Sigmoid colon (tissue), 7 donors: ENCODE data around the gene MB. TPM values are rescaled to one million over a fixed set of nuclear protein-coding genes. Genes with fewer than 3 reads are reported as not detected.
"Not testable (repeated sequence)": the region's sequence is repeated elsewhere in the genome, so short reads cannot be mapped to it uniquely, and the experiment has no call there.

Experiments used
- DNase-seq: peaks from one replicate; pipeline ENCODE4 v3.0.0-alpha.2; 2019
- H3K27ac ChIP-seq, 4 donors: fragments of 200-600 bp; sonication (generic); one replicate each; pipeline ENCODE4 v1.5.1; 2016 to 2019; ENCODE audit warnings: mild to moderate bottlenecking in 1 of 4
- H3K27me3 ChIP-seq, 3 donors: fragments of 200-600 bp; sonication (generic); one replicate each; pipeline ENCODE4 v1.5.1; 2019; ENCODE audit warnings: mild to moderate bottlenecking in 1 of 3
- H3K36me3 ChIP-seq, 4 donors: fragments of 200-600 bp; sonication (generic); one replicate each; pipeline ENCODE4 v1.5.1; 2016 to 2019
- H3K4me1 ChIP-seq, 4 donors: fragments of 200-600 bp; sonication (generic); one replicate each; pipeline ENCODE4 v1.5.1; 2017 to 2019
- H3K4me3 ChIP-seq, 4 donors: fragments of 200-600 bp; sonication (generic); one replicate each; pipeline ENCODE4 v1.5.1; 2017 to 2019; ENCODE audit warnings: mild to moderate bottlenecking in 2 of 4, moderate library complexity in 1 of 4
- H3K9me3 ChIP-seq, 4 donors: fragments of 200-600 bp in 3 of 4; sonication (generic) in 3 of 4; one replicate each; pipeline versions ENCODE4 v1.5.1 to v1.6.1; 2013 to 2019
- CTCF ChIP-seq, 4 experiments: fragments of 450-650 bp in 3 of 4; fragments of 200-600 bp in 1 of 4; IDR thresholded peaks; one replicate each; pipeline ENCODE4 v1.5.1; 2016 to 2019; ENCODE audit warnings: antibody characterized with exemption in 4 of 4, mild to moderate bottlenecking in 3 of 4, moderate library complexity in 2 of 4
- EP300 ChIP-seq, 4 donors: sonication (generic); formaldehyde crosslinking; IDR thresholded peaks; one replicate each; pipeline ENCODE4 v1.6.1; 2017; ENCODE audit warnings: antibody characterized with exemption in 4 of 4
- POLR2A ChIP-seq, 2 donors: fragments of 450-650 bp; IDR thresholded peaks; one replicate each; pipeline ENCODE4 v1.6.1; 2016; ENCODE audit warnings: antibody characterized with exemption in 2 of 2, mild to moderate bottlenecking in 2 of 2, moderate library complexity in 2 of 2
- POLR2AphosphoS5 ChIP-seq, 4 donors: sonication (generic); formaldehyde crosslinking; IDR thresholded peaks; one replicate each; pipeline ENCODE4 v1.6.1; 2017; ENCODE audit warnings: antibody characterized with exemption in 4 of 4
- WGBS, 2 donors: extraction: QIAGEN DNeasy Blood & Tissue Kit; methylation state at CpG; one replicate each; pipeline ENCODE4 v1.1.7; 2013; 5-methylcytosine and 5-hydroxymethylcytosine counted together
- intact Hi-C: fragments of 100-400 bp; cut with DNase I; formaldehyde crosslinking; loops from one replicate; pipeline ENCODE4 v1.15.1; 2023
- polyA plus RNA-seq, 3 donors: library from polyadenylated mRNA; stranded (reverse); fragments of 200-250 nt; gene quantifications; one replicate each; pipeline ENCODE4 v1.2.3, GENCODE V29; 2013
- total RNA-seq, 4 donors: library from RNA; depleted of rRNA; stranded (reverse); fragments of >200 nt; gene quantifications; one replicate each; pipeline ENCODE4 v1.1.0, GENCODE V29; 2016
- donor health status: healthy with polysubstance abuse.
- donor health status: Bipolar disorder and iron deficiency.
- donor health status: healthy.

The MB gene
- total RNA-seq = 10 to 100 TPM in 1 of 4 donors, 1 to 10 TPM in 1, under 1 TPM in 1, not detected in 1; 0.68 to 12.8 (median 1.9) TPM
- 10 to 100 TPM in 2 of 3 donors, 1 to 10 TPM in 1; 7.9 to 84.7 (median 59.4) TPM for polyA plus RNA-seq

- Histone ChIP-seq H3K27me3 (no peaks in the 10 kb centered on the region), H3K4me3 (no peak within 1 kb of the TSS), H3K9me3 (no peaks in the 10 kb centered on the region), H3K27ac (no peak within 1 kb of the TSS), H3K36me3 (no peaks in the 10 kb centered on the region), H3K4me1 (peaks cover 0 to 24% (median 21%) of the 10 kb centered on the region in 4 donors)
- no peak for DNase-seq
- TF ChIP-seq POLR2AphosphoS5 (IDR thresholded peaks at IDR 0.05) (no peak), CTCF (IDR thresholded peaks at IDR 0.05) (no peak), POLR2A (IDR thresholded peaks at IDR 0.05) (no peak), EP300 (IDR thresholded peaks at IDR 0.05) (no peak)
- WGBS, 2 donors = 84 to 86% methylated on average over 16 of the region's 16 CpGs
- intact Hi-C loops = no loop called here
Observed at GRCh38 chr22:35617137-35617755, at the start of gene MB. TSS of gene MB (minus strand) at chr22:35617329. CDS start at chr22:35617257, 72 bp downstream.

GRCh38 chr22:35666699-35667098 lies 49.6 kb upstream of the MB start:
- H3K9me3 ChIP-seq, intact Hi-C loops, H3K27me3 ChIP-seq, H3K27ac ChIP-seq, H3K4me3 ChIP-seq, DNase-seq: not testable (repeated sequence)
- WGBS, 2 donors = 93 to 97% methylated on average over 1 of the region's 1 CpG
- Histone ChIP-seq H3K4me1 (peaks cover 0 to 17% (median 8%) of the 10 kb centered on the region in 4 donors), H3K36me3 (peaks cover 0 to 11% (median 4%) of the 10 kb centered on the region in 4 donors)

- Histone ChIP-seq H3K9me3 (no peaks in the 10 kb centered on the region), H3K4me1 (peaks cover 0 to 17% (median 8%) of the 10 kb centered on the region in 4 donors), H3K4me3 (no peak overlapping the region), H3K36me3 (peaks cover 6 to 17% (median 7%) of the 10 kb centered on the region in 4 donors), H3K27ac (peak overlapping the region in 1 of 4 donors; percentile 63), H3K27me3 (no peaks in the 10 kb centered on the region)
- no peak for TF ChIP-seq POLR2AphosphoS5 (IDR thresholded peaks at IDR 0.05)
- intact Hi-C loops = no loop called here
- WGBS, 2 donors = 96 to 98% methylated on average over 5 of the region's 5 CpGs
- DNase-seq = no peak
Observed at GRCh38 chr22:35664955-35665587, 47.9 kb upstream of the MB start.

- Histone ChIP-seq H3K27me3 (no peaks in the 10 kb centered on the region), H3K9me3 (no peaks in the 10 kb centered on the region), H3K4me1 (peaks cover 0 to 17% (median 8%) of the 10 kb centered on the region in 4 donors), H3K4me3 (peak overlapping the region in 3 of 4 donors; percentile 8 to 24 (median 18)), H3K36me3 (peaks cover 12 to 34% (median 19%) of the 10 kb centered on the region in 4 donors), H3K27ac (peak overlapping the region; percentile 63 to 65 (median 64))
- DNase-seq = no peak
- 53 to 80% methylated on average over 3 of the region's 3 CpGs for WGBS, 2 donors
- TF ChIP-seq POLR2A (IDR thresholded peaks at IDR 0.05) = no peak
- TF ChIP-seq POLR2AphosphoS5 (IDR thresholded peaks at IDR 0.05) = no peak
- TF ChIP-seq CTCF (IDR thresholded peaks at IDR 0.05) = no peak
- TF ChIP-seq EP300 (IDR thresholded peaks at IDR 0.05) = no peak
- intact Hi-C loops = no loop called here
Observed at GRCh38 chr22:35663371-35663770, 46.2 kb upstream of the MB start.

- Histone ChIP-seq H3K27ac (peak overlapping the region; percentile 63 to 65 (median 64)), H3K4me1 (peaks cover 0 to 17% (median 8%) of the 10 kb centered on the region in 4 donors), H3K4me3 (peak overlapping the region in 3 of 4 donors; percentile 8 to 24 (median 18)), H3K9me3 (no peaks in the 10 kb centered on the region), H3K27me3 (no peaks in the 10 kb centered on the region), H3K36me3 (peaks cover 12 to 39% (median 21%) of the 10 kb centered on the region in 4 donors)
- intact Hi-C loops = no loop called here
- DNase-seq = no peak
- TF ChIP-seq CTCF (IDR thresholded peaks at IDR 0.05) = no peak
- TF ChIP-seq POLR2A (IDR thresholded peaks at IDR 0.05) = no peak
- TF ChIP-seq EP300 (IDR thresholded peaks at IDR 0.05) = no peak
- TF ChIP-seq POLR2AphosphoS5 (IDR thresholded peaks at IDR 0.05) = no peak
- 81 to 82% methylated on average over 2 of the region's 2 CpGs for WGBS, 2 donors
Observed at GRCh38 chr22:35662914-35663313, 45.8 kb upstream of the MB start.
